GM21515 (cell line): ENCODE results near the gene RNF7.
"Not testable (repeated sequence)": the region's sequence is repeated elsewhere in the genome, so short reads cannot be mapped to it uniquely, and the experiment has no call there.

Experiments used
- ATAC-seq: cut with Tn5 transposase; IDR thresholded peaks from one replicate; pipeline ENCODE4 v1.9.1; 2021; ENCODE audit not compliant: unreplicated experiment

The RNF7 gene

DNA sequence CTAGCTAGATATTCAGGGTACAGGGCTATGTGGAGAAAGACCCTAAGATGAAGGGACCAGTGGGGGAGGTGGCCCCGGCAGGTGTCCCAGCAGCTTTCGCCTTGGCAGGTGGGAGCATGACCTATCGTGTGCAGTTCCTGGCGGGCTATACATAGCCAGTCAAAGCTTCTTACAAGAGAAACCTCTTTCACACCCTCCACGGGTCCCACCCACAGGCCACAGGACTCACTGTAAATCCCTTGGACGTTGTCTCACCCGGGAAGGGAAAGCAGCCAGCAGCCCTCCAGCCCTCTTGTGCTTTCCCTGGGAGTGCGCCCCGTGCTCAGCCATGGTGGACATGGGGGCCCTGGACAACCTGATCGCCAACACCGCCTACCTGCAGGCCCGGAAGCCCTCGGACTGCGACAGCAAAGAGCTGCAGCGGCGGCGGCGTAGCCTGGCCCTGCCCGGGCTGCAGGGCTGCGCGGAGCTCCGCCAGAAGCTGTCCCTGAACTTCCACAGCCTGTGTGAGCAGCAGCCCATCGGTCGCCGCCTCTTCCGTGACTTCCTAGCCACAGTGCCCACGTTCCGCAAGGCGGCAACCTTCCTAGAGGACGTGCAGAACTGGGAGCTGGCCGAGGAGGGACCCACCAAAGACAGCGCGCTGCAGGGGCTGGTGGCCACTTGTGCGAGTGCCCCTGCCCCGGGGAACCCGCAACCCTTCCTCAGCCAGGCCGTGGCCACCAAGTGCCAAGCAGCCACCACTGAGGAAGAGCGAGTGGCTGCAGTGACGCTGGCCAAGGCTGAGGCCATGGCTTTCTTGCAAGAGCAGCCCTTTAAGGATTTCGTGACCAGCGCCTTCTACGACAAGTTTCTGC is 40.1 kb downstream of the RNF7 start:
- no peak for ATAC-seq

GRCh38 chr3:141779667-141780066 is 41.6 kb downstream of the RNF7 start:
- ATAC-seq, result no peak

GRCh38 chr3:141782386-141782932 is 44.4 kb downstream of the RNF7 start:
- no peak for ATAC-seq

DNA sequence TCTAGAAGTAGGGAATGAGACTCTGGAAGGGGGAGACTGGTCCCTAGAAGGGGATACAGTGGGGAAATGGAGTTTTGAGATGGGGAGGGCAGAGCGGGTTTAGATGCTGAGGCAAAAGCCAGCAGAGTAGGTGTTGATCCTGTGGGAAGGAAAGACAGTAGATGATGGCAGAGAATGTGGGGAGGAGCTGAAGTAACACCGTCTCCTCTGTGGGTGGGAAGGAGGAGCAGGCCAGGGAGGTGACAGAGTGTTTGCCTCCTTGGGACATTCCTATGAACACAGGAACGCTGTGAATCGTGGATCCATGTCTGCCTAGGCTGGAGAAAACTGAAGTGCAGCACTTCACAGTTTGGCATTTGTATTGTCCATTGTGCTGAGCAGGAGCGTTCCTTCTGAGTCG is 45.5 kb downstream of the RNF7 start:
- no peak for ATAC-seq

DNA sequence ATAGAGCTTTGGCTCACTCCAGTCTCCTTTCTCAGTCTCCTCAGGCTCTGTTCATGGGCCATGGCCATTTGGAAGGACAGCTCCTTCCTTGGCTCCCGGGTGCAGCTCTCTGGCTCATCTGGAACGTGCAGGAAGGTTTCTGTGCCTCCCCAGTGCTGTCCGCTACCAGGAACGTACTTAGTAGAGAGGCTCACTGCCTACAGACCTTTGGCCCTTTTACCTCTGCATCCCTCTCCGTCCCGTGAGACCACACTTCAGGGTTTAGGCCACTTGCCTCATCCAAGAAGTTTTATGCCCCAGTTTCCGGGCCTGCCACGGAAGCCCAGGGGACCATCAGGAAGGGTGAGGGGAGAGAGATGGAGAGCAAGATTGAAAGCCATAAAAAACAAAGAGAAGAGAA is 46.0 kb downstream of the RNF7 start:
- no peak for ATAC-seq

DNA sequence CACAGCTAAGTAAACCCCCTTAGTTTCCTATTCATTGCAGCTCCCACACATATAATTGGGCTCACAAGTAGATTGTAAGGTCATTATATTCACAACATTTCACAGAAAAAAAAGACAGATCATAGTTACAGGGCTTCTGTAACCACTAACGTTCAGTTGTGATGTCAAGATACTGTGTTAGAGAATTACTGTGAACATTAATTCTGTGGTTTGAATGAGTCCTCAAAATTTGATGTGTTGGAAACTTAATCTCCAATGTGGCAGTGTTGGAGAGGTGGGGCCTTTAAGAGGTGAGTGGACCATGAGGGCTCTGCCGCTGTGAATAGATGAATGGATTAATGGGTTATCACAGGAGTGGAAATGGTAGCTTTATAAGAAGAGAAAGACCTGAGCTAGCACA is 46.4 kb downstream of the RNF7 start:
- no peak for ATAC-seq

DNA sequence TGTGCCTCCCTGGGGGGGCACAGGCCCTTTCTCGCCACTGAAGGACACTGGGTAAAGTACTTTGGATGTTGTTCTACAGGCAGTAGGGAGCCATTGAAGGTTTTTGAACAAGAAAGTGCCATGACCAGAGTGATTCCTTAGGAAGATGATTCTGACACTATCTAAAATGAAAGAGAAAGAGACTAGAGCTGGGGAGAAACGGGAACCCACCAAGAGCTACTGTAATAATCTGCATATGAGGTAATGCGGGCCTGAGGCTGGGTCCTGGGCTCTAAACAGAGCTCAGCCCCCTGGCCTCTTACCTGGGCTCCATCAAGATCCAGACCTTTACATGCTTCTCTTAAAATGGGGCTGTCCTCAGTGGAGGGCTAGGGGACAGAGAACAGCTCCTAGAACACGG is 50.1 kb downstream of the RNF7 start:
- no peak for ATAC-seq

DNA sequence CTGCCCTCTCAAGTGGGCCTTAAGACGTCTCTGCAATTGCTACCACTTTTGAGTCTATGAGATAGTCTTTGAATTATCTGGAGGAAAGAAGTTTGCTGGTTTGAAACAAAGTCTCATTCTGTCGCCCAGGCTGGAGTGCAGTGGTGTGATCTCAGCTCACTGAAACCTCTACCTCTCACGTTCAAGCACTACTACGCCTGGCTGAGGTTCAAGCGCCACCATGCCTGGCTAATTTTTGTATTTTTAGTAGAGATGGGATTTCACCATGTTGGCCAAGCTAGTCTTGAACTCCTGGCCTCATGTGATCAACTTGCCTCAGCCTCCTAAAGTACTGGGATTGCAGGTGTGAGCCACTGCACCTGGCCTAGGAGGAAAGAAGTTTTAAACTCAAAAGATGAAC is 50.7 kb downstream of the RNF7 start:
- not testable (repeated sequence) for ATAC-seq

DNA sequence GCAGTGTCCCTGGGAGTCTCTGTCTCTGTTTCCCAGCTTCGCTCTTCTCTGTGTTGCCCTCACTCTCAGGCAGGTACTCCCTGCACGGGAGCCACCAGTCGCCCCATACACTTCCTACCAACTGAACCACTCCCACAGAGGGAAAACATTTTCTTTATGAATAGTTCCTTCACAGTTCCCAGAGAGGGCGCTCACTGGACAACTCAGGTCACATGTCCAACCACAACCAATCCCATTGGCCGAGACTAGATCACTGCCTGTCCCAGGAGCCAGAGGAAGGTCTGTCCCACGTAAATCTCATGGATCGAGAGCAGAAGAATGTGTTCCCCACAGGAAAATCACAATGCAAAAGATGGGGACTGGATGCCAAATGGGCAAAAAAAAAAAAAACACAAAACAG is 51.2 kb downstream of the RNF7 start:
- no peak for ATAC-seq

- ATAC-seq, result no peak
These were observed 52.1 kb downstream of the RNF7 start for GRCh38 chr3:141790171-141790570.

GRCh38 chr3:141792495-141792894 is 54.4 kb downstream of the RNF7 start:
- ATAC-seq, result no peak

DNA sequence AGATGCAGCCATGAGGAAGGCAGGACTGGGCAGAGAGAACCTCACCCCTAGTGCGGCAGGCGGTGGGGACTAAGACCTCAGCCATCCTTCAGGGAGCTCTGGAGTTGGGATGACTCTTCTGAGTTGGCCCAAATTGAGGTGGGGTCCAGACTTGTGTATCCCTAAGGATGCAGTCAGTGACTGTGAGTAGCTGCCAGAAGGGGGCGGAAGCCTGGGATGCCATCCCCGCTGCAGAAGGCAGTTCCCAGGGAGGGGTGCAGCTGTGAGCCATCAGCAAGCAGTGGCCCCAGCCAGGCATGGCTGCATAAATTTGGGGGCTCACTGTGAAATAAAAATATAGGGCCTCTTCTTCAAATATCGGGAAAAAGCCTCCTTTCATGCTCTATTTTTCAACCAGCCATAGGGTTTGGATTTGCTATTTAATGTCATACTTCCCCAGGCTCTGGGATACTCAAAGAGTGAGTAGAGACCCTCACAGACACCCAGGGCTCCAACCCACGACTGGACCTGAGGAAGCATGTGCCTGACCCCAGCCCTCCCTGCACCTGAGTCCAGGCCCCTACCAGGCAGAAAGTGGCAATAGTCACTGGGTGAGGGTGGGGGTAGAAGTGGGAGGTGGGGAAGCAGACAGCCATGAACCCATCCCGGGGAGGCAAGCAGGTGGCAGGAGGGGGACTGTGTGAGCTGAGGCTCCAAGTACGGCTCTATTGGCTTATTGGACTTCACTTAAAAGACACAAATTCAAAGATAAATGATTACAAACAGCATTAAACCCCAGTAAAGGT is 55.6 kb downstream of the RNF7 start:
- ATAC-seq, result no peak

DNA sequence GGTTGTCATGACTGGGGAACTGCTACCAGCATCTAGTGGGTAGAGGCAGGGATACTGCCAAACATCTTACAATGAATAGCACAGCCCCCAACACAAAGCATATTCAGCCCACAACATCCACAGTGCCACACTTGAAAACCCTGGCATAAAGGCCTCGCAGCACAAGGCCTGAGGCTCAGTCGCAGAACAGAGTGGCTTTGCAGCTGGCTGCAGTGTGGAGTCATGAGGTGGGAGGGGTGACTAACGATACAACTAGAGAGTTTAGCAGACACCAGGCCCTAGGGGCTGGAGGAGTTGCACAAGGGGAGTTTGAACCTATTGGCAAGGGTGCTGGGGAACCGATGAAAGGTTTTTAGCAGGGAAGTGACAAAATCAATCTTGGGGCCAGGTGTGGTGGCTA is 57.2 kb downstream of the RNF7 start:
- no peak for ATAC-seq

DNA sequence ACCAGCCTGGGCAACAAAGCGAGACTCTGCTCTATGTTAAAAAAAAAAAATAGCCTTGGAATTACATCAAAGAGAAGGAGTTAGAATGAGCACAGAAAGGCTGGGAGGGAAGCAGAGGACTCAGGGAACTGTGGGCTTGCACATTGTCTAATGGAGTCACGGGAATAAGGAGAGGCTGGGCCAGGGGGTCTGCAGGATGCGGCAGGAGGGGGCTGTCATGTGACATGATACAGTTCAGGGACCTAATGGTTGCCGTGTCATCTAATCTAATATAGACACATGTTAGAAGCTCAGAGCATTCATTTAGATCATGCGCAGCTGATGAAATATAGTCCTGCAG is 57.6 kb downstream of the RNF7 start:
- ATAC-seq, result no peak

GRCh38 chr3:141796081-141796888 is 58.2 kb downstream of the RNF7 start:
- peak; percentile 96 for ATAC-seq
